Karpas-422 (cell line): ENCODE measurements around the gene NTRK3. TPM values are rescaled to one million over a fixed set of nuclear protein-coding genes. Genes with fewer than 3 reads are reported as not detected.

Experiments used
- DNase-seq: peaks from one replicate; pipeline ENCODE4 v3.0.0-alpha.2; 2015
- H2AFZ ChIP-seq: fragments of 200-600 bp; sonication (generic); 2 replicates; pipeline ENCODE4 v1.6.1; 2014; ENCODE audit warnings: antibody characterized with exemption, low read length, mixed read lengths
- H3K27ac ChIP-seq: fragments of 200-600 bp; sonication (generic); 2 replicates; pipeline ENCODE4 v1.5.1; 2014; ENCODE audit warnings: mild to moderate bottlenecking, low read length, moderate library complexity
- H3K27me3 ChIP-seq: fragments of 200-600 bp; sonication (generic); 2 replicates; pipeline ENCODE4 v1.6.1; 2014; ENCODE audit warnings: low read length, mixed read lengths
- H3K36me3 ChIP-seq: fragments of 200-600 bp; sonication (generic); 2 replicates; pipeline ENCODE4 v1.6.1; 2014; ENCODE audit warnings: low read length, mixed read lengths; ENCODE audit not compliant: insufficient read depth
- H3K4me1 ChIP-seq: fragments of 200-600 bp; sonication (generic); 2 replicates; pipeline ENCODE4 v1.6.1; 2014; ENCODE audit warnings: mild to moderate bottlenecking, low read length, mixed read lengths
- H3K4me2 ChIP-seq: fragments of 200-600 bp; sonication (generic); 2 replicates; pipeline ENCODE4 v1.6.1; 2014; ENCODE audit warnings: low read length, low read depth, mild to moderate bottlenecking; ENCODE audit not compliant: poor library complexity, severe bottlenecking
- H3K4me3 ChIP-seq: fragments of 200-600 bp; sonication (generic); 2 replicates; pipeline ENCODE4 v1.5.1; 2014; ENCODE audit warnings: mild to moderate bottlenecking, antibody characterized with exemption, low read length, mixed read lengths
- H3K79me2 ChIP-seq: fragments of 200-600 bp; sonication (generic); 2 replicates; pipeline ENCODE4 v1.6.1; 2014; ENCODE audit warnings: mild to moderate bottlenecking, low read length, mixed read lengths
- H3K9ac ChIP-seq: fragments of 200-600 bp; sonication (generic); 2 replicates; pipeline ENCODE4 v1.6.0; 2014; ENCODE audit warnings: low read length
- H3K9me2 ChIP-seq: fragments of 200-600 bp; sonication (generic), shearing (Covaris generic); replicated peaks from 2 replicates; pipeline ENCODE4 v1.6.0; 2014; ENCODE audit warnings: mild to moderate bottlenecking, low read length, moderate library complexity; ENCODE audit not compliant: insufficient read depth
- H3K9me3 ChIP-seq: fragments of 300-700, 200-600 bp; sonication (generic); 2 replicates; pipeline ENCODE4 v1.6.1; 2014; ENCODE audit warnings: low read length, mixed read lengths
- H4K20me1 ChIP-seq: fragments of 200-600 bp; sonication (generic); 2 replicates; pipeline ENCODE4 v1.6.1; 2014; ENCODE audit warnings: mild to moderate bottlenecking, antibody characterized with exemption, low read length, low read depth; ENCODE audit not compliant: insufficient read depth
- total RNA-seq: library from RNA; depleted of rRNA; stranded (reverse); fragments of >200 nt; shearing (Covaris generic); gene quantifications from 2 replicates; pipeline ENCODE4 v1.2.3, GENCODE V29; 2014; ENCODE audit warnings: low replicate concordance

The NTRK3 gene
- total RNA-seq, 1 experiment from 2014 or later, result 0.11 TPM

DNA sequence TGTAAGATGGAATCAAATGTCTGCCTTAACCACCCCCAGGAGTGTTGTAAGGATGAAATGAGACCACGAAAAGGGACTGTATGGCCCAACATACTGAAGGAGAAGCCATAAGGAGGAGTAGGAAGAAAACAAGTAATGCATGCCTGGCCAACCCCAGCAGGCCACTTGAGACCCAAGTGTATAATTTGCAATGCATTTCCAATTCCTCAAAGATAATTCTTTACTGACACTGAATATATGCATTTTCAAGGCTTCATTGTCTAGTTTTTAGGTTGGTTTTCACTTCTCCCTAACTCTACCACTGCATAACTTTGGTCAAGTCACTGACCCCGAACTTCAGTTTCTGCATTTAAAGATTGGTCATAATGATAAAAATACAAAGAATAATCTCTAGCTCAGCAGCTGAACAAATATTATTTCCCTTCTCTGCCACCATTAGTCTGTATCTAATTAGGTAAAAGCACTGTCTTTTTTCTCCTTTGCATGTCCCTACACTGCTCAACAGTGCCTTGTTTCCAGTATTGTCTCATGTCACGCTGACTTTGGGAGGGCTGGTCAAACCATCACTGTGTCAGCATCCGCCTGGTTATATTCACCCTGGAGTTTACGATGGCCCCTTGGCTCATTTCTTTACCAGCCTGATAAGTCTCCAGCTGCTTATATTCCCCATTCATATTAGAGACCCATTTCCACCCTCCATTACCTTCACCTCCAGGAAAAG, 378.6 kb downstream of the NTRK3 start:
- Histone ChIP-seq H3K27me3 (no peaks in the 10 kb centered on the region), H2AFZ (no peak overlapping the region), H4K20me1 (no peaks in the 10 kb centered on the region), H3K9ac (no peak overlapping the region), H3K36me3 (no peaks in the 10 kb centered on the region), H3K79me2 (no peaks in the 10 kb centered on the region), H3K9me3 (peaks cover 3% of the 10 kb centered on the region; the same call in 1 of the 2 replicates), H3K4me1 (peaks cover 20% of the 10 kb centered on the region), H3K4me3 (no peak overlapping the region), H3K27ac (no peak overlapping the region), H3K9me2 (no peaks in the 10 kb centered on the region), H3K4me2 (no peak overlapping the region)
- DNase-seq, result no peak

DNA sequence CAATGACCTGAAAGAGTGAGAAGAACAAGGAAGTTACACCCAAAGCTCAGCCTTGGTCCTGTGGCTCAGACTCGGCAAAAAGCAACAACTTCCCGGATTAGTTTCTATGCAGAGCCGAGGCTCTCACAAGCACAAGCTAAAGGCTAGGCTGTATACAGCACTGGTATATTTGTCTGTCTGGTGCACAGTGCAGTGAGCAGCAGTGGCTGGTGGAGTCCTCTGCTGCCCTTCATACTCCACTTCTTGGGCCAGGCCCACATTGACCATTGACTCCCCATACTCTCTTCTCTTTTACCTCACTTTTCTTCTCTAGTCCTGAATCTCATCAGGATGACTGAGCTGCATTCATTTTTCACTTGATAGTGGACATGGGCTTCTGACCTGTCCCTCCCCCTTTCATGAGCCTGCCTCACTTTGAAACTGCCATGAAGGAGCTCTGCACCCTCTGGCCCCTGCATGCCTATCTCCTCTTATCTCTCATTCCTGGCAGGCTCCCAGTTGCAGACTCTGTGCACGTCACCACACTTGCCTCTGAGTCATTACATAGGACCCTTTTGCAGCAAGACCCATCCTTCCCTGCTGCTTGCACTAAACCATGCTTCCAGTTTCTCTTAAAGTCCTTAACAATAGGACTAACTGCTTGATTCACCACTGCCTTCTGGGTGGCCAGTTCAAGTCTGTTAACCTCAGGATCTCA, 379.3 kb downstream of the NTRK3 start:
- H3K27me3 ChIP-seq, result no peaks in the 10 kb centered on the region
- H3K27ac ChIP-seq, result no peak overlapping the region
- H3K4me2 ChIP-seq, result no peak overlapping the region
- H4K20me1 ChIP-seq, result no peaks in the 10 kb centered on the region
- H3K9me3 ChIP-seq, result peaks cover 3% of the 10 kb centered on the region; the same call in 1 of the 2 replicates
- no peak overlapping the region for H3K9ac ChIP-seq
- H3K4me3 ChIP-seq, result no peak overlapping the region
- no peak for DNase-seq
- no peaks in the 10 kb centered on the region for H3K79me2 ChIP-seq
- no peak overlapping the region for H2AFZ ChIP-seq
- no peaks in the 10 kb centered on the region for H3K36me3 ChIP-seq
- H3K4me1 ChIP-seq, result peaks cover 20% of the 10 kb centered on the region
- H3K9me2 ChIP-seq, result no peaks in the 10 kb centered on the region

DNA sequence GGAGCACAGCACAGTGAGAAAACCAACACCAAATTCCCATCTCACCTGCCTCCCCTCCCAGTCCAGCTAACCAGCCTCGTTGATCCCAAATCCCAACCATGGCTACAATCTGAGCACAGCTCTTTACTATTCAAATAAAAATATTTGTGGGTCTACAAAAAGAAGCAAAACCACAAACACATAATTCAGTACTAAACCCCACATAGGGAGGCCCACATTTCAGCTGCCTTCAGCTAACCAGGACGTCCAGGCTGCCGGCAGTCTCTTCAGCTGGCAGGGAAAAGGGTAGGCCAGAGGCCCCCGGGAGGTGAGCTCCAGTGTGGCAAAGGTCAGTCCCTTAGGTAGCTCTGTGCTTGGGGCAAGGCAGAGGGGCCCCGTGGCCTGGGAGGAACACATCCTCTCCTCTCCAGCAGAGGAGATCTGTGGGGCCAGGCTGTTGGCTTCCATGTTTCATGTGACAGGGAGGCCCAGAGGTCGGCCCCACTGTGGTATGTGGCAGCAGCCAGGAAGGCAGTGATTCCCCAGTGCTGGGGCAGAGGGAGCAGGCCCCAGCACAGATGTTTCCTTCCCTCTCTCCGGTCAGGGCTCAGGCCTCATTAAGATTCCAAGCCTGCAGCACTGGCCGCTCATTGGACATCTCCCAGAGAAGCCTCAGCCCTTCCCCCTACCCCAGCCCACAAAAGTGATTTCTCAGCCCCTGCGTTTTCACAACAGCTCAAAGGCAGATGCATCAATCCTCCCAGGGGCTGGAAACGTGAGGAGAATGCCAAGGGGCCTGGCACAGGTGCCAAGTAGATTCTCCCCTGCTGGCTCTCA, 381.4 kb downstream of the NTRK3 start:
- no peak overlapping the region for H2AFZ ChIP-seq

DNA sequence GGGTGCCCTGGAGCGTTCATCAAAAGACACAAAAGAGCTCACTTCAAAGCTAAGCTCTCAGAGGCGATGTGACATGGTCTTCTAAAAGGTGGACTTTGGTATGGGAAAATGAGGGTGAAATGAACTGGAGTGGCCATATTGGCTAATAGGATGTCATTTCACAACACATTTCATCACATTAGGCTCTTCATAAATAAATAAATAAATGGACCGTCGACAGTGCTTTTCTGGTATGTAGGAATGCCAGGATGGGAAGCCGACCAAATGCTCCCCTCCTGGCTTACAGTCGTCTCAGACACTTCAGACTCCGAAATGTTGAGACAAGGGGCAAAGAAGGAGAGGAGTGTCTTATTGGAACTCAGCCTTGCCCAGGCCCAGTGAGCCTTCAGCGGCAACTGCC, 383.0 kb downstream of the NTRK3 start:
- Histone ChIP-seq H3K79me2 (no peaks in the 10 kb centered on the region), H3K4me2 (no peak overlapping the region), H3K36me3 (no peaks in the 10 kb centered on the region), H3K9ac (no peak overlapping the region), H3K9me2 (no peaks in the 10 kb centered on the region), H3K9me3 (peaks cover 3% of the 10 kb centered on the region; the same call in 1 of the 2 replicates), H3K27ac (no peak overlapping the region), H3K4me3 (no peak overlapping the region), H3K4me1 (peaks cover 16% of the 10 kb centered on the region), H3K27me3 (no peaks in the 10 kb centered on the region), H2AFZ (no peak overlapping the region), H4K20me1 (no peaks in the 10 kb centered on the region)
- DNase-seq, result no peak

More for the DNA sequence above, 381.4 kb downstream of the NTRK3 start:
- DNase-seq, result no peak
- Histone ChIP-seq H3K36me3 (no peaks in the 10 kb centered on the region), H3K9me3 (peaks cover 3% of the 10 kb centered on the region; the same call in 1 of the 2 replicates), H3K27me3 (no peaks in the 10 kb centered on the region), H4K20me1 (no peaks in the 10 kb centered on the region), H3K27ac (no peak overlapping the region), H3K4me1 (peaks cover 9% of the 10 kb centered on the region), H3K4me3 (no peak overlapping the region), H3K4me2 (no peak overlapping the region), H3K79me2 (no peaks in the 10 kb centered on the region), H3K9ac (no peak overlapping the region), H3K9me2 (no peaks in the 10 kb centered on the region)

DNA sequence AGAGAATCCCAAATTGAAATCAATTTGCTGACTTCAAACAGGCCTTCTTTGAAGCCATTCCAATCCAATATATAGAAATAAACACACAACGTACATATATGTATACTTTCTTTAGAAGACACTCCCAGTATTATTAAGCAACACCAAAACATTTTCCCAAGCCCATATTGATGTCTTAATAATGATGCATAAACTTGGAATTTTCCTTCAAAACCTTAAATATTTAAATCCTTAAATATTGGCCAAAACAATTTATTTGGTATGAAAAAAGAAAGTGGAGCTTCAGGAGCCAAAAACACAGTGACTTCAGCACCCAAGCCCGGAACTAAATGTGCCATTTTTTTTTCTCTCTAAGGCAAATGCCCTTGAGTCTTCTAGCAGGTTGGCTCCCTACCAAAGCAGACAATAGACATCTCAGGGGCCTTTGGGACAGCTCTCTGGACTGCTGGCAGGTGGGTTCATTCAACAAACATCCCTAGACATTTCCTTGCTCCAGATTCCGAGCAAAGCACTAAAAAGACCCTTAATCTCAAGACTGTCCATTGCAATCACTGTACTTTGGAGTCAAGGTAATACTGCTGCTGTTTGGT, 384.7 kb downstream of the NTRK3 start:
- Histone ChIP-seq H3K4me3 (no peak overlapping the region), H3K27ac (no peak overlapping the region), H3K36me3 (no peaks in the 10 kb centered on the region), H3K27me3 (no peaks in the 10 kb centered on the region), H3K4me2 (no peak overlapping the region), H3K9me3 (peaks cover under 1% of the 10 kb centered on the region; the same call in 1 of the 2 replicates), H3K9ac (no peak overlapping the region), H2AFZ (no peak overlapping the region), H3K79me2 (no peaks in the 10 kb centered on the region), H4K20me1 (no peaks in the 10 kb centered on the region), H3K9me2 (no peaks in the 10 kb centered on the region), H3K4me1 (peaks cover 10% of the 10 kb centered on the region)
- DNase-seq, result no peak

DNA sequence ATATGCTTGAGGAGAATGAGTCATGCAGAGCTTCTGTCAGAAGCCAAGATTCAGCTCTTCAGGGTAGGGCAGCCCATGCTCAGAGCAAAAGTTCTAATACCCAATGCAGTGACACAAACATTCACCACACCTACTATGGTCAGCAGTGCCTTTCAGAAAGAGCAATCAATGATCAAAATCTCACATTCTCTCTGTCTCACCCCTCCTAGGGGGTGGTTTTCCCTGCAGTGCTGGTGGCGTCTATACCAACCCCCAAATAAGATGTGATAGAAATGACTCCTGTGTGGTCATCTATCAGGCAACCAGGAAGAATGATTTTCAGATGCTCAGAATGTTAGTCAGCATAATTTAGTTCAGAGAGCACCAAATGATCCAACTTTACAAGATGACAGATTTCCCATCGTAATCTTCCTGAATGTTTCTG, 385.3 kb downstream of the NTRK3 start:
- H3K79me2 ChIP-seq, result no peaks in the 10 kb centered on the region
- DNase-seq, result no peak
- H3K9me3 ChIP-seq, result no peaks in the 10 kb centered on the region
- no peak overlapping the region for H3K4me3 ChIP-seq
- no peaks in the 10 kb centered on the region for H3K9me2 ChIP-seq
- no peak overlapping the region for H2AFZ ChIP-seq
- no peaks in the 10 kb centered on the region for H4K20me1 ChIP-seq
- H3K4me1 ChIP-seq, result peaks cover 10% of the 10 kb centered on the region
- no peak overlapping the region for H3K27ac ChIP-seq
- no peak overlapping the region for H3K9ac ChIP-seq
- no peaks in the 10 kb centered on the region for H3K27me3 ChIP-seq
- H3K4me2 ChIP-seq, result no peak overlapping the region
- H3K36me3 ChIP-seq, result no peaks in the 10 kb centered on the region

DNA sequence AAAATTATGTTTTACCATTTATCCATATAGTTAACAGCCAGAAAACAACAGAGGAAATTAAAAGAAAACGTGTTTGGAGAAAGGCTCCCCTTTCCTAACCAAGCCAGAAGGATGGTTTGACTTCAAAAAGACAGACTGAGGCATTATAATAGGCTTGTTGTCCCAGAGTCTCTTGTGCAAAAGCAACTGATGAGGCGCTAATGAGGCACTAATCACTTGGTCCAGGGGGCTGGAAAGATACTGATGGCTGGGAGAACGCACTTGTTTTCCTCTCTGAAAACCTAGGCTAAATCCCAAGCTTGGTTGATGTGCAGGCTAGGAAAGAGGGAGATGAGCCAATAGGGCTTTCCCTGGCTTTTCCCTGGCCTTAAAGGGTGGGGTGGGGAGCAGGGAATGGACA, 389.6 kb downstream of the NTRK3 start:
- Histone ChIP-seq H3K4me1 (peaks cover 10% of the 10 kb centered on the region), H3K4me3 (no peak overlapping the region), H3K9ac (no peak overlapping the region), H2AFZ (no peak overlapping the region), H4K20me1 (no peaks in the 10 kb centered on the region), H3K27me3 (no peaks in the 10 kb centered on the region), H3K9me2 (no peaks in the 10 kb centered on the region), H3K79me2 (no peaks in the 10 kb centered on the region), H3K9me3 (no peaks in the 10 kb centered on the region), H3K27ac (no peak overlapping the region), H3K36me3 (no peaks in the 10 kb centered on the region), H3K4me2 (no peak overlapping the region)
- DNase-seq, result no peak

DNA sequence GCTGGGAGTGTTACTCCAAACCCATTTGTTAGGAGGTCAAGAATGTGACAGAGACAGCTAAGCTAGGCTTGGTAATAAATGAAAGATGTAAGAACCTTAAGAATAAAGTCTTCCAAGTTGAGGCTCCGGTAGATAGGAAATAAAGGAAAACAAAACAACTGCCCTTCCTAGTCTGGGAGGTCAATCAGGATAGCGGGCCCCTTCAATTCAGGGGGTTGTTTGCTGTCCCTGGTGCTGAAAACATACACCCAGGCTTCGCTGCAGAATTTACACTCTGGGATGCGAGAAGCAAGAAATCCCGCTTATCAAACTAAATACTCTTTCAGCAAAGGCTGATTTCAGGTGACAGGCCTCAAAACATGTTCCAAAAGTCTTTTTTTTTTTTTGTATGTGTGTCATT, 393.4 kb downstream of the NTRK3 start:
- Histone ChIP-seq H3K79me2 (no peaks in the 10 kb centered on the region), H3K36me3 (no peaks in the 10 kb centered on the region)
- DNase-seq, result no peak

More for the DNA sequence above, 393.4 kb downstream of the NTRK3 start:
- Histone ChIP-seq H4K20me1 (no peaks in the 10 kb centered on the region), H3K9me2 (no peaks in the 10 kb centered on the region), H3K4me1 (no peaks in the 10 kb centered on the region), H3K27me3 (no peaks in the 10 kb centered on the region), H3K4me2 (no peak overlapping the region), H3K9me3 (no peaks in the 10 kb centered on the region), H3K27ac (no peak overlapping the region), H3K4me3 (no peak overlapping the region), H3K9ac (no peak overlapping the region), H2AFZ (no peak overlapping the region)
